Fibroblast of skin of scalp (primary cell): ENCODE results near the gene KIF5C.

ENCODE experiments used
- DNase-seq: peaks from one replicate; pipeline ENCODE4 v3.0.0-alpha.2; 2013

Gene KIF5C

DNA sequence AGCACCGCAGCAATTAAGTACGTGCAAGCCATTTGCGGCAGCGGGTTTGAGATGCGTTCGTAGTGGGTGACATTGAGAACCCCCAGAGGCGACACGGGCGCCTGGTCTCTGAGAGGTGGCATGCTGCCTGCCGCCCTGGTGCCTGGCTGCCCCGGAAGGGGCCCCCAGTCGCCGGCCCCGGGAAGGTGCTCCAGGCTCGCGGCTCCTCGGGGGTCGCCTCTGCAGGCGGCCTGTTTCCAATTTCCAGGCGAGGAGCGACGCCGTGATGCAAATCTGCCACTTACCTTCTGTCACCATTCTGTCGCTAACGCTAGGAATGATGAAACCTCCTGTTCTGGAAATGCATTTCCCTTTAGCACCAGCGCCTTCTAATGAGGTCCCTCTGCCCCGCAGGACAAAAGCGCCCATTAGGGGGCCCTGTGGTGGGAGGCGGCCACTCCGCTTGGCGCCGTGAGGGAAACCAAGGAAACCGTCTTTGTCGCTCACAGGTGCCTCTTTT lies 13.0 kb downstream of the KIF5C start:
- DNase-seq: no peak

- DNase-seq: peak; percentile 32
Measured at GRCh38 chr2:148888986-148889385, 14.0 kb downstream of the KIF5C start.

- no peak for DNase-seq
Measured at GRCh38 chr2:148893906-148894305, 18.9 kb downstream of the KIF5C start.

DNA sequence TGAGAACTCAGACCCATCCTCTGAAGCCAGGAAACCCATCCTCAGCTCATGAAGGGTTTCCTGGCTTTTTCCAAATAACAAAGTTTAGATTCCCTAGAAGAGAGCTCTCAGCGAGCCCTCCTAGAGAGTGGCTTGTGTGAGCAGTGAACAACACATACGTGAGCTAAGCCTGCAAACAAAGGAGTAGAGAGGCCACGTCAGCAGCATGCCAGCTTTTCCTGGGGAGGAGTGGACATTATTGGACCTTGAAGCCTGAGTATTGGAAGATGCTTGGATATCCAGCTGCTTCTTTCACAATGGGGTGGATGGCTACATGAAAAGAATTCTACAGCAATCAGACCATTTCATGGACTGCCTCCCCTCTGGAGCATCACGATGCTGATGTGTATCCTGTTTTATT lies 21.1 kb downstream of the KIF5C start:
- no peak for DNase-seq

DNA sequence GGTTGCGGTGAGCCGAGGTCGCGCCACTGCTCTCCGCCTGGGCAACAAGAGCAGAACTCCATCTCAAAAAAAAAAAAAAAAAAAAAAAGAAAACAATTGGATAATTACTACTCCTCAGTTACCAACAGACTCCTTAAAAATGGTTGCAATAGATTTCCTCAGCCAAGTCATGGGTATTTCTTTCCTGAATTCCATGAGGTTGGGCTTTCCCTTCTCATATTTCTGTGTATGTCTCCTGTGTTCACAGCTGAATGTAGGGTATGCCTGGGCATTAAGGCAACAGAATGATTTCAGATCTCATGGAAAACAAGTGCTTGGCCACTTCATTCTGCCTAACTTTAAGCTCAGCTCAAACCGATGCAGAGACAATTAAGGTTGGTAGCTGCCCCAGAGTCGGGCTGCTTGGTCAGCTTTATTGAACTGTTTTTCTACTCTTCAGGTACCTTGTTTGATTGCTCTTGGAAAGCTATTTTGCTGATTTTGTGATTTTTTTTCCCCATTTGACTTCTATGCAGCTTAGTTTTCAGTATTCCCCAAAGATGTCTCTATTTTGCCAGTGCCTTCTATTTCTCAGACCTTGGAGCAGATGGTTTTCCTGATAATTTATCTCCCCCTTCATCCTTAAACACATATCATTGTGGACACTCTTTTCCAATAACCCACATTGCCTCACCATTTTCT lies 24.8 kb downstream of the KIF5C start:
- DNase-seq: no peak

DNA sequence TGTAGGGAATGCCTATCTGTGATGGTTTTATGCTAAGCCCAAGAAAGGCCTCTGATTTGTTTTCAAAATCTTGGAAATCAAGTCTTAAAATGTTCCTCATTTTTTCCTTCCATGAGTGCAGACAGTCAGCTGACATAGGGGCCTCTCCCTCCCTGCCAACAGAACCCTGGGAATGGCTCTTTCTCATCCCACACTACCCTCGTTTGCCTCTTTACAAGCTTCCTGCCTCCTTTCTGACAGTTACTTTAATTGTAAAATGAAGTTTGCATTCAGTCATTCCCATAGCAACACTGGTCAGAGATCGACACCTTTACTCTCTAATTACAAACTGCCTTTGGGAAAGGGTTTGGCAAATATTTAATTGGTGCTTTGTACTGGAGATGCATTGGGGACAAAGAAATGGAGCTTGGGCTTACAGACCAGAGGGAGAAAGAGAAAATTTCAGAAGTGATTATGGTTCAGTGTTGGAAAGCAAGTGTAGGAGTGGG lies 25.4 kb downstream of the KIF5C start:
- DNase-seq: no peak

DNA sequence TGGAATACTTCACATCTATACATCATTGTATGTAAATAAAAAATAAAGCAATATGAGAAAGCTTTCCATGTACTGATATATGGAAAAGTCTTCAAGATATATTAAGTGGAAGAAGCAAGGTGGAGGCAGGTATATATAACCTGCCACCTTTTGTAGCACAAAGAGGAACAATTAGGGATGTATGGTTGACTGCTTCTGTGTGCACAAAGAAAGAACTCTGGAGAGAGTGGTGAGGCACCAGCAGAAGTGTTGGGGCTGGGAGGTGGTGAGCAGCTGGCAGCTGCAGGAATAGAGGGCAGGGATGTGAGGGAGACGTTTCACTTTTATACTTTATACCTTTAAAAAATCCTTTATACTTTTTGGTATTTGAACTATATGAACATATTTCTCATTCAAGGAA lies 26.1 kb downstream of the KIF5C start:
- DNase-seq: no peak

DNA sequence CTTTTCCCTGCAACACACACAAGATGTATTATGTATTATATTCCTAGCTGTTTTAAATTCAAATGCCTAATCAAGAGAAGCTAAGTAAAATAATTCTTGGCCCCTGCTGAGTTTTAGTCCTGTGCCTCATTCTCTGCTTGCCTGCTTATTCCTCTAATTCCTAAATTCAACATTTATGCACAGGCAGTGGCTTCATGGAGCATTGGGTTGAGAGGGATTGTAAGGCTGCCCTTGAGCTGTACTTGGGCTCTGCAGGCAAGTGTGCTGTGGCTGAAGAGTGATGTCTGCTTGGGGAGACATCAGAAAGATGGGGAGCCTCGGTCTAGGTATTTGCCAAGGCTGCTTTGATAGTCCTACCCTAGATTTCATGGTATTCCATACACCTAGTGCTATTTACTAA lies 27.8 kb downstream of the KIF5C start:
- DNase-seq: no peak

DNA sequence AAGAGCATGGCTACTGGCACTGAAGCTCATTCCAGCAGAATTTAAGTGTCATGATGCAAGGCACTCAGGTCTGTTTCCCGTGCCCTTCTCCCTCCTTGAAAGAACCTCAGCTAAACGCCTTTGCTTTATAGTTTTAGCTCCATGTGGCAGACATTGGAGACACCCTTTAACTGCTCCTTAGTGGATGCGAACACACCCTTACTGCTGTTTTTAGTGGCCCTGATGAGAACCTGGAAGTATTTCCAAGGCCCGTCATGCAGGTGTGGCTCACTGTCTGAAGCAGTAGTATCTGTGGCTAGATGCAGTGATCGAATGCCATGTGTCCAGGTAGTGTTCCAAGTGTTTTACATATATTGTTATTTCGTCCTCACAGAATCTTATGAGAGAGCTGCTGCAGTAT lies 28.3 kb downstream of the KIF5C start:
- no peak for DNase-seq

- no peak for DNase-seq
Measured at GRCh38 chr2:148903979-148904378, 29.0 kb downstream of the KIF5C start.

- peak; percentile 42 for DNase-seq
Measured at GRCh38 chr2:148906124-148906523, 31.1 kb downstream of the KIF5C start.

DNA sequence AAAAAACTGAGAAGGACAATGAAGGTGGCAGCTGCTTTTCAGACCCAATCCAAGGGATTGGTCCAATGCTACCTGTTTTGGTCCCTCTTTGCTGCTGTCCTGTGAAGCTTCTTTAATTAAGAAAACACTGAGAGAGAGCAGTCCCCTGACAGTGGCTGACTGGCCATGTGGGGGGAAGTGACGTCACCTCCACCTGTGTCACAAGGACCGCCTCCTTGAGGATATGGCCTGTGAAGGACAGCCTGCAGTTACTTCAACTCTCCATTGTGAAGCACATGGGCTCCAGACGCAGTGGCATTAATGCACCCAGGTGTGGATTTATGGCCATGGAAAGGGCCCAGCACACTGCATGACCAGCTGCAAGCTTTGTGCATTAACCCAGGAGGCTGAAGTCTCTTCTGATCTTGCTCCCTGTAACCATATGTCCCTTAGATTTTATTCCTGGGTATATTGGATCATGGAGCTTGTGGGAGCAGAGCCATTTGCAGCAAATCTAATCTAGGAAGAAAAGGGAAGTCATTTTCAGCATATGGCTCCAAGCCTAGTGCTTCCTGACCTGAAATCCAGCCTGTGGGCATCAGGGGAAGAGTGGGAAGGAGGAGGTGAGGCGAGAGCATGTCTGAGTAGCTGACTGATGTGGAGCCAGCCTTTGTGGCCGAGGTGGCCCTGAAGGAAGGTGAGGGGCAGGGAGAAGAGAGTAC lies 32.2 kb downstream of the KIF5C start:
- DNase-seq: no peak

DNA sequence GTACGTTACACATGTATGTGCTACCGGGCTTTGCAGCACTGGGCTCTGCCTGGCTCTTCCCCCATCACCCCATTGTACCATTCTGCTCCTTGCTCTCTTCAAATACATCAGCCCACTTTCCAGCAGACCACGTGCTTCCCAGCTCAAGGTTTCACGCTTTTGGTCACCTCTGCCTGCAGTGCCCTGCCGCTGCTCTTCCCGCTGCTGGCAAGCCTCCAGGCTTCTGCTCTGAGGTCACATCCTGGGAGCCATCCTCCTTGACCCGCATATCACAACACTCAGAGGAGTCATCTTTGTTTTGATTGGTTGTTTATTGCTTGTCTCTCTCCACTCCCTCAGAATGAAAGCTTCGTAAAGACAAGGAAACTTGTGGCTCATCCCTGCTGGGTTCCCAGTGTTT lies 34.1 kb downstream of the KIF5C start:
- DNase-seq: peak; percentile 4

DNA sequence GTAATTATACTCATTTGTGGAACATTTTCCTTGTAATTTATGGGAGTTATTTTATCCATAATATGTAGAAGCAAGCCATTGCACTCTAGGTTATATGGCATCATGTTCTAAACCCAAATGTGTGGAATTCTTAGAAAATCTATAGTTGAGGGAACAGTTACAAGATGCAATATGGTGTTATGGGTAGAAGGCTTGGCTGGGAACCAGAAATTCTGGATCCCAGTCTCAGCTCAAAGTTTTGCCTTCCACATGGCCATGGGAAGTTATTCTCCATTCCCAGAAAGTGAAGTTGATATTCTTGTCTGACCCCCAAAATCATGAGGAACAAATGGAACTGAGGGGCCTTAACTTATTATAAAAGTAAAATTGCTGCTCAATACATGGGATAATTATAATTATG lies 38.0 kb downstream of the KIF5C start:
- DNase-seq: no peak

- DNase-seq: no peak
Measured at GRCh38 chr2:148913492-148913891, 38.5 kb downstream of the KIF5C start.

- no peak for DNase-seq
Measured at GRCh38 chr2:148914463-148914862, 39.4 kb downstream of the KIF5C start.

DNA sequence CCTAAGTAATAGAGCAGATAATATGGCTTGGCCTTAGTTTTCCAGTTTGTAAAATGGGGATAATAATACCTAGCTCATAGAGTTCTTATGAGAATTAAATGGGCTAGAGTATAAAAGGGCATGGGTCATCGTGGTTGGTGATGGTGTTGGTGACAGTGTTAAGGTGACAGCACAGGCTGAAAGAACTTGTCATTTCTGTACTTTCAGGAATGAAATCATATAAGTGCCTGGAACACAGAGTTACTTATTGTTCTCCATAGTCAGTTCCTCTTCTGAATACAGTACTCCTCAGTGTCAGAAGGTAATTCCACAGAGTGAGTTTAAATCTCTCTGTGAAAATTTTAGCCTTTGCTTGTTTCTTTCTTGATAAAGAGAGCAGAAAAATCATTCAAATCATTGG lies 42.4 kb downstream of the KIF5C start:
- DNase-seq: no peak

GRCh38 chr2:148918554-148918953 lies 43.5 kb downstream of the KIF5C start:
- DNase-seq: no peak

DNA sequence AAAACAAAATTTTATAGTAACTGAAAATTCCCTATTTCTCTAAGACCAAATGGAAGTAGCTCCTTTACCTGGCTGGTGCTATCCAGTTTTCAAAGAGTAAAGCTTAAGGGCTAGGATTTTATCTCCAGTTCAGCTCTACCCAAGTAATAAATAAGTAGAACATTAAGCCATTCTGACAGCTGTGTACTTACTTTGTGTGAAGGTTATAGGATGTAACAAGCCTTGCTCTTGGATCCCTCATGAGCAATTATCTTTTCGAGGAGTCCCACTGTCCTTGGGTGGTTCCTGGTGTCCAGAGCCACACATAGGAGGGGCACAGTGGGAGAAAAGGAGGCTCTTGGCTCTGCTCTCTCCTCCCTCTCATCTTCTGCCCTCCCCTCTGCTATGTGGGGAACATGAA lies 45.5 kb downstream of the KIF5C start:
- no peak for DNase-seq

DNA sequence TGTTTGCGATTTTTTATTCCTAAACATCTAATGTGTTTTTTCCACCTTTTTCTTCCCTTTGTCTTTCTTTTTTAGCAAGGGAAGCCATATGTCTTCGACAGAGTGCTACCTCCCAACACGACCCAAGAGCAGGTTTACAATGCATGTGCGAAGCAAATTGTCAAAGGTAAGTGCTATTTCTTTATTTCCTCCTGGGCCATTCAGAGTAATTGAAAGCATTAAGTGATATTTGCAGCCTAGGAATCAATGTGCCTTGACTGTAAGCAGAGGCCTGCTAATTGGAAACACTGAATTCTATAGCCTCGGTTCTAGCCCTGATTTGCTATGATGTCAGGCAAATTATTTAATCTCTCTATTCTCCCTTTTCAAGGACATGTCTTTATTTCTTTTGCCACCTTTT lies 47.0 kb downstream of the KIF5C start:
- no peak for DNase-seq

DNA sequence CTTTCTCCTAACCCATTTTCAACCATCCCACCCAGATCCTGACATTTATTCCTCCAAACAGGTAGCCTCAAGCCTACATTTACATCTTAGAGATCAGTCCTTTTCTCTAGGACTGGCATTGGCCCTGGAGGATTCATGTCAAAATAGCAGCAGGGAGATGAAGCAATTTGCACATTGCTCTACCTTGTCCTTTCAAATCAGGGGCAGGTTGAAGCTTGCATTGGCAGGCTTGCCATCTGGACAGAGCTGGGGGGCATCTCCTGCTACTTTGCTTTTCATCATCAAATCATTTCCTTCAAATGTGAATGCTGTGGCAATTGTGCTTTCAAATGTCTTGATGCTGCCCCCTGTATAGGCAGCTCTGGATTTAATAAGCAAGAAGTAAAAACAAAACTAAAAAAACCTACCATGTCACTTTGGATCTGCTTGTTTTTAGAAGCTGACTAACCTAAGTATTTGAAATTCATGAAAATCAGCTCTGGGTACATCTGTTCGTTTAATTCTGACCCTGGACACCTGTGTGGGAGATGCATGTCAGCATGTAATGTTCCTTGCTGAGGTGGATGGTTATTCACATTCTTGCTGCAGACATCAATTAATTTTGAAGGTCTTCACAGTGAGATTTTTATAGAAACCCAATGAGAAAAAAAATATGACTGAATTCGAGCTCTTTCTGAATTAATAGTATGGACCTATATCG lies 47.9 kb downstream of the KIF5C start:
- no peak for DNase-seq

DNA sequence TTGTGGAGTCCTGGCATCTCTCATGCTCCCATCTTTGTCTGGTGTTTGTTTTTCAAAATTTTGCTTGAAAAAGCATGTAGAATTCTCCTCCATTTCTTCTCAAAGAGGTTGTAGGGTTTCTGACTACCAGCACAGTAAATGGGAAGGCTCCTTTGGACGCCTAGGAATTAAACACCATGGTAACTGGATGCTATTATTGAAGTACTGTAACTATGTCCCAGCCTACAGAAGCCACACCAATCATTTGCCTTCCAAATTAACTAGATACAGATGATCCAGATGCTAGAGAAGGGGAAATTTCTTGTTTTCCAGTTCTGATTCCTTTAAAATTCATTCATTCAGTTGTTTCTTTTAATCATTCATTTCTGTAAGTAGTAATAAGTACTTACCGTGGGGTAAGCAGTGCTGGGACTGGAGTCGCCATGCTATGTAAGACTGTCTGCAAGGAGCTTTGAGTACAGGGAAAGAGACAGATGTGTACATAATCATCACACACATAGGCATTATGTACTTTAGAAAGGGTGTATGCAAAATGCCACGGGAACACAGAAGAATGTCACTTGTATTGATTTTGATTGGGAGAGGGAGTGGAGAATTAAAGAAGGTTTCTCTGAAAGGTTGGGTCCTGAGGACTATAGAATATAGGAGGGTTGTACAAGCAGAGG lies 49.6 kb downstream of the KIF5C start:
- DNase-seq: no peak
